ENCODE data around the gene WNT4. TPM values are rescaled to one million over a fixed set of nuclear protein-coding genes. Genes with fewer than 3 reads are reported as not detected.

Gene WNT4
- total RNA-seq, 2 donors from 2014 or later = not detected

DNA sequence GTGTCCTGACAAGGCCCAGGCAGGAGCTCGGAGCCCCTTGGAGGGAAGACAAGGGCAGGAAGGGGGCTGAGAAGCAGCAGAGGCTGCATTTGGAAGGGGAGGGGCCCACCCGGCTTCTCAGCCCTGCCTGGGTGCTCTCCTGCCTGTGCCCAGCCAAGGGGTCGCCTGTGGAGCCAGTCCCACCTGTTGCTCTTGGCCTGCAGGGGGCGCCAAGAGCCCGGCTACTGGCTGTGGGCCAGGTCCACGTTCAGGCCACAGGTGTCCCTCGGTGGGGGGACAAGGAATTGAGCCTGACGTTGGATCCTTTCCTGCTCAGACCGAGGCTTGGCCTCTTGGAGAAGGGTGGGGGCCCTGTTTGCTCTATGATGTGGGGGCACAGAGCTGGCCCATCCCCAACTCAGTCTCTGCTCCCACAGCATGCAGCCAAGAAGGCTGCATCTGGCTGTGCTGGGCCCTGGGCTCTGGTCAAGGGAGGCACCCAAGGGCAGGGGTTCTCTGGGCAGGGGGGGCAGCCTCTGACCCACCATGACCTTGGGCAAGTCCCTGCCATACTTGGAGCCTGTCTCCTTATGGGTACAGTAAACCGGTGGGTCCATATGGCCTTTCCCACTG is 10.9 kb downstream of the WNT4 start:
- H3K27ac Mint-ChIP-seq = no peak overlapping the region
- H3K9me3 ChIP-seq (ENCODE audit: control insufficient read depth, low read length, poor library complexity, severe bottlenecking) = no peaks in the 10 kb centered on the region
- peaks cover 12% of the 10 kb centered on the region for H3K4me1 Mint-ChIP-seq
- peaks cover 7% of the 10 kb centered on the region for H3K27me3 Mint-ChIP-seq
- peak; percentile 59 for ATAC-seq
- peak; percentile 34 to 54 (median 50) for DNase-seq
- H3K36me3 Mint-ChIP-seq (ENCODE audit: low read depth) = no peaks in the 10 kb centered on the region
- no peak overlapping the region for H3K4me3 Mint-ChIP-seq

DNA sequence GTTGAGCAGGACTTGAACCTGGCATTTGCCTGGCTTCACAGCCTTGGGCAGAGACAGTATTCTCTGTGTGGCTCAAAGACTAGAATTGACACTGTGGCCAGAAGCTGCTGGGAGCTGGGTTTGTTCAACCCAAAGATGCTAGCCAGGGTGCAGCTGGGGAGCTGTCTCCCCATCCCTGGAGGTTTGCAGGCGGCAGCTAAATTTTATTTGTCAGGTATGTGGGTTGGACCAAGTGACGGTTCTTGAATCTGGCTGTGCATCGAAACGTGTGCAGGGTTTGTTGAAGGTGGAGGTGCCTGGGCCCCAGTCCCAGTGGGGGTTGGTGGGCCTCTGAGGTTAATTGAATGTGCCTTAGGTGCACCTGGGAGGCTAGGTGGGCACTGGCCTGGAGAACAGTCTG is 11.8 kb downstream of the WNT4 start:
- no peak for ATAC-seq
- no peak overlapping the region for H3K27ac Mint-ChIP-seq
- no peak overlapping the region for H3K4me3 Mint-ChIP-seq
- DNase-seq = no peak
- H3K27me3 Mint-ChIP-seq = peaks cover 7% of the 10 kb centered on the region
- H3K36me3 Mint-ChIP-seq (ENCODE audit: low read depth) = no peaks in the 10 kb centered on the region
- peaks cover 13% of the 10 kb centered on the region for H3K4me1 Mint-ChIP-seq
- H3K9me3 ChIP-seq (ENCODE audit: control insufficient read depth, low read length, poor library complexity, severe bottlenecking) = no peaks in the 10 kb centered on the region

DNA sequence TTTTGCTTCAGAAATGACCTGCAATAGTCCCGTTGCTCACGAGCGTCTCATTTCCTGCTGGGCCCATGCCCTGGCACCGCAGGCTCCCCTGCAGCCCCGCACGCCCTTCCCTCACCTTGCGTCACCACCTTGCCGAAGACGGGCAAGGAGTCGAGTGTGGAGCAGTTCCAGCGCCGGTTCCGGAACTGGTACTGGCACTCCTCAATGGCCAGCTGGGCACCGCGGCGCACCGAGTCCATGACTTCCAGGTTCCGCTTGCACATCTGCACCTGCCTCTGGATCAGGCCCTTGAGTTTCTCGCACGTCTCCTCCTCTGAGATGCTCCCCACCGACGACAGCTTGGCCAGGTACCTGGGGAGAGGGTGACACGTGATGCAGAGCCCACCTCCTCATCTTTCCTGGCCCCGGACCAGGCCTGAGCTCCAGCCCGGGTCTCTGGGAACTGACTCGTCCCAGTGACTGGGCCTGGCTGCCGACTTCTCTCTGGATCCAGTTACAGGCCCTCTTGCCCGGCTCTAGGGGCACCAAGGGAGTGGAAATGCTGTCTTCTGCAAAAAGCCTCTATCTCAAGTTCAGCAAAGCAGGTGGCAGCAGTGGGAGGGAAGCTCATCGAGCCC is 13.3 kb downstream of the WNT4 start:
- DNase-seq = no peak
- no peak overlapping the region for H3K27ac Mint-ChIP-seq
- no peak overlapping the region for H3K4me3 Mint-ChIP-seq
- H3K36me3 Mint-ChIP-seq (ENCODE audit: low read depth) = no peaks in the 10 kb centered on the region
- H3K9me3 ChIP-seq (ENCODE audit: control insufficient read depth, low read length, poor library complexity, severe bottlenecking) = no peaks in the 10 kb centered on the region
- peaks cover under 1% of the 10 kb centered on the region for H3K27me3 Mint-ChIP-seq
- no peak for ATAC-seq
- H3K4me1 Mint-ChIP-seq = peaks cover 14% of the 10 kb centered on the region

DNA sequence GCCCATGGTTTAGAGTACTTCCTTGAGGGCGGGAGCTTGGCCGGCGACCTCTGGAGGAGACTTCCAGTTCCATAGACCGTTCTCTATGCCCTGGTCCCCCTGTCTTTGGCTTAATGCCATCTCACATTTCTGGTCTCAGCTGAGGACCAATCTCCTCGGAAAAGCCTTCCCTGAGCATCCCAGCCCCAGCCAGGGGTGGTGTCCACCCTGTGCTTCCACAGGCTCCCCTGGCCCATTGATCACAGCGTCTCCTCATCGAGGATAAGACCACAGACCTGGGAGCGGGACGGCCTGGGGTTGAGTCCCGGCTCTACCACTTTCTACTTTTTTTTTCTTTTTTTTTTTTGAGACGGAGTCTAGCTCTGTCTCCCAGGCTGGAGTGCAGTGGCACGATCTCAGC is 14.5 kb downstream of the WNT4 start:
- no peak overlapping the region for H3K4me3 Mint-ChIP-seq
- H3K4me1 Mint-ChIP-seq = peaks cover 14% of the 10 kb centered on the region
- ATAC-seq (no peak), DNase-seq (no peak)
- H3K36me3 Mint-ChIP-seq (ENCODE audit: low read depth) = no peaks in the 10 kb centered on the region
- H3K27me3 Mint-ChIP-seq = no peaks in the 10 kb centered on the region
- H3K27ac Mint-ChIP-seq = peak overlapping the region; percentile 49
- no peaks in the 10 kb centered on the region for H3K9me3 ChIP-seq (ENCODE audit: control insufficient read depth, low read length, poor library complexity, severe bottlenecking)

DNA sequence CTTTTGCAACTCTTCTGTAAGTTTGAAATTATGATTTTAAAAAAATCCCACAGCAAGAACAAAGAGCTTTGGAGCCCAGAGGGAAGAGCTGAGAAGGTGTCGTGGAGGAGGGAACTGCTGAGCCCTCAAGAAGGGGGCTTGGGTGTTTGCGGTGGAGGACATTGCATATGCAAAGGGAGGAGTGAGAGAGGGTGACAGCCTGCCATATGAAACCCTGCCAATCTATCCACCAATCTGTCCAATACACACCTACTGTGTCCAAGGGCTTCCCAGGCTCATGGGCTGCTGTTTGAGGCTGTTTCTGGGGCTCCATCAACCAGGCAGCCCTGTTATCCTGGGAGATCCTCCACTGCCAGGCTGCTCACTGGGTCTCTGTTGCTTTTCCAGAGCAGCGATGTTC is 15.2 kb downstream of the WNT4 start:
- no peaks in the 10 kb centered on the region for H3K27me3 Mint-ChIP-seq
- H3K36me3 Mint-ChIP-seq (ENCODE audit: low read depth) = no peaks in the 10 kb centered on the region
- no peaks in the 10 kb centered on the region for H3K9me3 ChIP-seq (ENCODE audit: control insufficient read depth, low read length, poor library complexity, severe bottlenecking)

DNA sequence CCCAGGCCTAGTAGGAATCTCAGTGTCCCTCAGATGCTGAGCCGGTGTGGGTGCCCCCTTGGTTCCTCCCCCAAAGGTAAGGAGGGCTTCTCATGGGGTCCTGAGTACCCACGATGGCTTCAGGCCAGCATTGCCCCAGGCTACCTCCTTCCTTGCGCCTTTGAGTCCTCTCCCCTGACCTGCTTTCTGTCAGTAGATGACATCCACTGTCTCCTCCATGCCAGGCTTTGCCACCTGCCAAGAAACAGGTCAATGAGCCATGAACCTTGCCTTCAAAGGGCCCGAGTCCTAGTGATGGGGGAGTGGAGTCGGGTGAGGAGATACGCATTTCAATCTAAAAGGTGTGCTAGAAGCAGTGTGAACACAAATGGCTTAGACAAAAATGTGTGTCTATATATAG is 15.6 kb downstream of the WNT4 start:
- no peaks in the 10 kb centered on the region for H3K27me3 Mint-ChIP-seq
- no peaks in the 10 kb centered on the region for H3K9me3 ChIP-seq (ENCODE audit: control insufficient read depth, low read length, poor library complexity, severe bottlenecking)
- peaks cover 16% of the 10 kb centered on the region for H3K4me1 Mint-ChIP-seq
- H3K27ac Mint-ChIP-seq = no peak overlapping the region
- no peak for DNase-seq
- no peak for ATAC-seq
- no peaks in the 10 kb centered on the region for H3K36me3 Mint-ChIP-seq (ENCODE audit: low read depth)
- no peak overlapping the region for H3K4me3 Mint-ChIP-seq

More for the DNA sequence above, 15.2 kb downstream of the WNT4 start:
- Mint-ChIP-seq H3K27ac (no peak overlapping the region), H3K4me3 (no peak overlapping the region), H3K4me1 (peaks cover 14% of the 10 kb centered on the region)
- DNase-seq (no peak), ATAC-seq (no peak)

- H3K27me3 Mint-ChIP-seq = no peaks in the 10 kb centered on the region
- H3K4me3 Mint-ChIP-seq = no peak overlapping the region
- H3K36me3 Mint-ChIP-seq (ENCODE audit: low read depth) = no peaks in the 10 kb centered on the region
- no peaks in the 10 kb centered on the region for H3K9me3 ChIP-seq (ENCODE audit: control insufficient read depth, low read length, poor library complexity, severe bottlenecking)
- peak overlapping the region; percentile 63 for H3K27ac Mint-ChIP-seq
- no peak for ATAC-seq
- no peak for DNase-seq
- peaks cover 14% of the 10 kb centered on the region for H3K4me1 Mint-ChIP-seq
These were observed 16.4 kb downstream of the WNT4 start for GRCh38 chr1:22126531-22126930.

- H3K4me3 Mint-ChIP-seq = no peak overlapping the region
- no peaks in the 10 kb centered on the region for H3K36me3 Mint-ChIP-seq (ENCODE audit: low read depth)
- ATAC-seq = no peak
- H3K4me1 Mint-ChIP-seq = peaks cover 17% of the 10 kb centered on the region
- peak overlapping the region; percentile 72 for H3K27ac Mint-ChIP-seq
- no peak for DNase-seq
- no peaks in the 10 kb centered on the region for H3K9me3 ChIP-seq (ENCODE audit: control insufficient read depth, low read length, poor library complexity, severe bottlenecking)
- H3K27me3 Mint-ChIP-seq = no peaks in the 10 kb centered on the region
These were observed 18.2 kb downstream of the WNT4 start for GRCh38 chr1:22124592-22125229.

- Mint-ChIP-seq H3K27ac (no peak overlapping the region), H3K27me3 (no peaks in the 10 kb centered on the region), H3K4me3 (no peak overlapping the region), H3K36me3 (ENCODE audit: low read depth) (no peaks in the 10 kb centered on the region), H3K4me1 (peaks cover 17% of the 10 kb centered on the region)
- H3K9me3 ChIP-seq (ENCODE audit: control insufficient read depth, low read length, poor library complexity, severe bottlenecking) = no peaks in the 10 kb centered on the region
- no peak for DNase-seq
- no peak for ATAC-seq
These were observed 18.9 kb downstream of the WNT4 start for GRCh38 chr1:22123901-22124404.

GRCh38 chr1:22123071-22123390 is 19.9 kb downstream of the WNT4 start:
- DNase-seq (no peak), ATAC-seq (no peak)
- no peak overlapping the region for H3K27ac Mint-ChIP-seq
- peaks cover 18% of the 10 kb centered on the region for H3K4me1 Mint-ChIP-seq
- no peaks in the 10 kb centered on the region for H3K27me3 Mint-ChIP-seq
- H3K36me3 Mint-ChIP-seq (ENCODE audit: low read depth) = no peaks in the 10 kb centered on the region
- H3K4me3 Mint-ChIP-seq = no peak overlapping the region
- no peaks in the 10 kb centered on the region for H3K9me3 ChIP-seq (ENCODE audit: control insufficient read depth, low read length, poor library complexity, severe bottlenecking)

- H3K27ac Mint-ChIP-seq = peak overlapping the region; percentile 43
- ATAC-seq (no peak), DNase-seq (no peak)
- H3K9me3 ChIP-seq (ENCODE audit: control insufficient read depth, low read length, poor library complexity, severe bottlenecking) = no peaks in the 10 kb centered on the region
- H3K4me3 Mint-ChIP-seq = no peak overlapping the region
- peaks cover 18% of the 10 kb centered on the region for H3K4me1 Mint-ChIP-seq
- no peaks in the 10 kb centered on the region for H3K36me3 Mint-ChIP-seq (ENCODE audit: low read depth)
- H3K27me3 Mint-ChIP-seq = no peaks in the 10 kb centered on the region
These were observed 20.4 kb downstream of the WNT4 start for GRCh38 chr1:22122273-22123070.

DNA sequence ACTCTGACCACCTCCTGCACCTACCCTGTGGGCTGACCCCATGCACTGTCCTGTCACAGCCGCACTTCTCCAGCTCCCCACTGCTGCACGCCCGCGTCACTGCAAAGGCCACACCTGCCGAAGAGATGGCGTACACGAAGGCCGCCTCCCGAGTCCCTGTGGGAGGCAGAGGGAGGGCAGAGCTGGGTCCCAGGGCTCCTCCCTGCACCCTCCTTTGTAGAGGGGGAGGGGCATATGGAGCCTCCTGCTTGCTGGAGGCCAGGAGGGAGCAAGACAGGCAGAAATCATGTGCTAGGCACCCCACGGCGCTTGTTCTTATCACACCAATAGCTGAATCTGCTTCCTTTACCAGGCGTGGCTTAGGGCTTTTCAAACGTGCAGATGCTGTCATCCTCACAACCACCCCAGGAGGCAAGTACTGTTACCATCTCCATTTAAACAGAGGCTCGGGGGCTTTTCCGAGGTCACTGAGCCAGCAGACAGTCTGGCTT is 21.4 kb downstream of the WNT4 start:
- Mint-ChIP-seq H3K36me3 (ENCODE audit: low read depth) (no peaks in the 10 kb centered on the region), H3K4me3 (no peak overlapping the region), H3K27me3 (no peaks in the 10 kb centered on the region), H3K27ac (peak overlapping the region; percentile 43), H3K4me1 (peaks cover 16% of the 10 kb centered on the region)
- no peak for DNase-seq
- ATAC-seq = no peak
- no peaks in the 10 kb centered on the region for H3K9me3 ChIP-seq (ENCODE audit: control insufficient read depth, low read length, poor library complexity, severe bottlenecking)

- peaks cover 19% of the 10 kb centered on the region for H3K4me1 Mint-ChIP-seq
- peak overlapping the region; percentile 39 for H3K27ac Mint-ChIP-seq
- ATAC-seq = no peak
These were observed 22.5 kb downstream of the WNT4 start for GRCh38 chr1:22120469-22120790.

More at GRCh38 chr1:22120469-22120790, 22.5 kb downstream of the WNT4 start:
- peaks cover 2% of the 10 kb centered on the region for H3K36me3 Mint-ChIP-seq (ENCODE audit: low read depth)
- H3K27me3 Mint-ChIP-seq = no peaks in the 10 kb centered on the region
- H3K9me3 ChIP-seq (ENCODE audit: control insufficient read depth, low read length, poor library complexity, severe bottlenecking) = no peaks in the 10 kb centered on the region
- DNase-seq = no peak
- H3K4me3 Mint-ChIP-seq = no peak overlapping the region

Measured in T-helper 17 cell (primary cell).